ENCODE measurements around the gene C1QB. TPM values are rescaled to one million over a fixed set of nuclear protein-coding genes. Genes with fewer than 3 reads are reported as not detected.

C1QB gene
- total and polyA plus RNA-seq, 2 experiments from 2014 or later, result not detected

DNA sequence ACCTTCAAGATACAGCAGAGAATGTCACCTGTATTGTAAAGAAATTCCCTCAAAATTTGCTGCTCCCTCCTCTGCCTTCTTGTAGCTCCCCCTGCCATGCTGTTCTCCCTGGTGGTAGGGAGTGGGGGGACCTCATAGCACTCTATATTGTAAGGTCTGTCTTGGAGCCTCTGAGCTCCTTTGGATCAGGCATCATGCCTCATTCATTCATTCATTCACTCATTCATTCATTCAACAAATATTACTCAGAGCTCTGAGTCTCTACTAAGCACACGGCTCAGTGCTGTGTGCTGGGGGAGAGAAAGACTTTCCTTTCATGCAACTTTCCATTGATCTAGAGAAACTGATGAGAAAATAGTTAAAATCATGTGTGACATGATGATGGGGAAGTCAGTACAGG is 30.5 kb downstream of the C1QB start (continued):
- TF ChIP-seq, protein P1, sequence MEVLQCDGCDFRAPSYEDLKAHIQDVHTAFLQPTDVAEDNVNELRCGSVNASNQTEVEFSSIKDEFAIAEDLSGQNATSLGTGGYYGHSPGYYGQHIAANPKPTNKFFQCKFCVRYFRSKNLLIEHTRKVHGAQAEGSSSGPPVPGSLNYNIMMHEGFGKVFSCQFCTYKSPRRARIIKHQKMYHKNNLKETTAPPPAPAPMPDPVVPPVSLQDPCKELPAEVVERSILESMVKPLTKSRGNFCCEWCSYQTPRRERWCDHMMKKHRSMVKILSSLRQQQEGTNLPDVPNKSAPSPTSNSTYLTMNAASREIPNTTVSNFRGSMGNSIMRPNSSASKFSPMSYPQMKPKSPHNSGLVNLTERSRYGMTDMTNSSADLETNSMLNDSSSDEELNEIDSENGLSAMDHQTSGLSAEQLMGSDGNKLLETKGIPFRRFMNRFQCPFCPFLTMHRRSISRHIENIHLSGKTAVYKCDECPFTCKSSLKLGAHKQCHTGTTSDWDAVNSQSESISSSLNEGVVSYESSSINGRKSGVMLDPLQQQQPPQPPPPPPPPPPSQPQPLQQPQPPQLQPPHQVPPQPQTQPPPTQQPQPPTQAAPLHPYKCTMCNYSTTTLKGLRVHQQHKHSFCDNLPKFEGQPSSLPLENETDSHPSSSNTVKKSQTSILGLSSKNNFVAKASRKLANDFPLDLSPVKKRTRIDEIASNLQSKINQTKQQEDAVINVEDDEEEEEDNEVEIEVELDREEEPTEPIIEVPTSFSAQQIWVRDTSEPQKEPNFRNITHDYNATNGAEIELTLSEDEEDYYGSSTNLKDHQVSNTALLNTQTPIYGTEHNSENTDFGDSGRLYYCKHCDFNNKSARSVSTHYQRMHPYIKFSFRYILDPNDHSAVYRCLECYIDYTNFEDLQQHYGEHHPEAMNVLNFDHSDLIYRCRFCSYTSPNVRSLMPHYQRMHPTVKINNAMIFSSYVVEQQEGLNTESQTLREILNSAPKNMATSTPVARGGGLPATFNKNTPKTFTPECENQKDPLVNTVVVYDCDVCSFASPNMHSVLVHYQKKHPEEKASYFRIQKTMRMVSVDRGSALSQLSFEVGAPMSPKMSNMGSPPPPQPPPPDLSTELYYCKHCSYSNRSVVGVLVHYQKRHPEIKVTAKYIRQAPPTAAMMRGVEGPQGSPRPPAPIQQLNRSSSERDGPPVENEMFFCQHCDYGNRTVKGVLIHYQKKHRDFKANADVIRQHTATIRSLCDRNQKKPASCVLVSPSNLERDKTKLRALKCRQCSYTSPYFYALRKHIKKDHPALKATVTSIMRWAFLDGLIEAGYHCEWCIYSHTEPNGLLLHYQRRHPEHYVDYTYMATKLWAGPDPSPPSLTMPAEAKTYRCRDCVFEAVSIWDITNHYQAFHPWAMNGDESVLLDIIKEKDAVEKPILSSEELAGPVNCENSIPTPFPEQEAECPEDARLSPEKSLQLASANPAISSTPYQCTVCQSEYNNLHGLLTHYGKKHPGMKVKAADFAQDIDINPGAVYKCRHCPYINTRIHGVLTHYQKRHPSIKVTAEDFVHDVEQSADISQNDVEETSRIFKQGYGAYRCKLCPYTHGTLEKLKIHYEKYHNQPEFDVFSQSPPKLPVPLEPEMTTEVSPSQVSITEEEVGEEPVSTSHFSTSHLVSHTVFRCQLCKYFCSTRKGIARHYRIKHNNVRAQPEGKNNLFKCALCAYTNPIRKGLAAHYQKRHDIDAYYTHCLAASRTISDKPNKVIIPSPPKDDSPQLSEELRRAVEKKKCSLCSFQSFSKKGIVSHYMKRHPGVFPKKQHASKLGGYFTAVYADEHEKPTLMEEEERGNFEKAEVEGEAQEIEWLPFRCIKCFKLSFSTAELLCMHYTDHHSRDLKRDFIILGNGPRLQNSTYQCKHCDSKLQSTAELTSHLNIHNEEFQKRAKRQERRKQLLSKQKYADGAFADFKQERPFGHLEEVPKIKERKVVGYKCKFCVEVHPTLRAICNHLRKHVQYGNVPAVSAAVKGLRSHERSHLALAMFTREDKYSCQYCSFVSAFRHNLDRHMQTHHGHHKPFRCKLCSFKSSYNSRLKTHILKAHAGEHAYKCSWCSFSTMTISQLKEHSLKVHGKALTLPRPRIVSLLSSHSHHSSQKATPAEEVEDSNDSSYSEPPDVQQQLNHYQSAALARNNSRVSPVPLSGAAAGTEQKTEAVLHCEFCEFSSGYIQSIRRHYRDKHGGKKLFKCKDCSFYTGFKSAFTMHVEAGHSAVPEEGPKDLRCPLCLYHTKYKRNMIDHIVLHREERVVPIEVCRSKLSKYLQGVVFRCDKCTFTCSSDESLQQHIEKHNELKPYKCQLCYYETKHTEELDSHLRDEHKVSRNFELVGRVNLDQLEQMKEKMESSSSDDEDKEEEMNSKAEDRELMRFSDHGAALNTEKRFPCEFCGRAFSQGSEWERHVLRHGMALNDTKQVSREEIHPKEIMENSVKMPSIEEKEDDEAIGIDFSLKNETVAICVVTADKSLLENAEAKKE (CRISPR knock-in tag; IDR thresholded peaks at IDR 0.05), result no peak

DNA sequence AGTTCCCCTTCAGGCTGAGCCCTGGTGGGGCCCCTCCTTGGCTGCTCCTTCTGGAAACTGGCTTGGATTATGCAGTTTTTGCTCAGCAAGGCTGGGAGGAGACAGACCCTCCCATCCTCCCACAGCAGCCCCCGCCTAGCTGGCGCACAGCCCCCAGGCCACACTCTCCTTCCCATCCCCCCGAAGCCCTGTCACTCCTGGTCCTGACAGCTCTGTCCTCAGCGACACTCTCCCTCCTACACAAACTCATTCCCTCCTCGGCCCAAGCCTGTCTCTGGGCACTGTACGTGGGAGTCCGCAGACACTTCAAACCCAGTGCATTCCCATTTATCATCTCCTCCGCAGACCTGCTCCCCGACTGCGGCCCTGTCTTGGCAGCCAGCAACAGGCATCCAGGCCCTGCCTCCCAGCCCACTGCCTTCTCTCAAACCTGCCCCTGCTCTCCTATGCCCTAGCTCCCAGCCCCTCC is 32.6 kb downstream of the C1QB start:
- TF ChIP-seq POLR2AphosphoS5 (IDR thresholded peaks at IDR 0.05; ENCODE audit: low read depth) (no peak), ZNF114 (CRISPR knock-in tag; IDR thresholded peaks at IDR 0.05) (no peak)
- TF ChIP-seq, protein P2, sequence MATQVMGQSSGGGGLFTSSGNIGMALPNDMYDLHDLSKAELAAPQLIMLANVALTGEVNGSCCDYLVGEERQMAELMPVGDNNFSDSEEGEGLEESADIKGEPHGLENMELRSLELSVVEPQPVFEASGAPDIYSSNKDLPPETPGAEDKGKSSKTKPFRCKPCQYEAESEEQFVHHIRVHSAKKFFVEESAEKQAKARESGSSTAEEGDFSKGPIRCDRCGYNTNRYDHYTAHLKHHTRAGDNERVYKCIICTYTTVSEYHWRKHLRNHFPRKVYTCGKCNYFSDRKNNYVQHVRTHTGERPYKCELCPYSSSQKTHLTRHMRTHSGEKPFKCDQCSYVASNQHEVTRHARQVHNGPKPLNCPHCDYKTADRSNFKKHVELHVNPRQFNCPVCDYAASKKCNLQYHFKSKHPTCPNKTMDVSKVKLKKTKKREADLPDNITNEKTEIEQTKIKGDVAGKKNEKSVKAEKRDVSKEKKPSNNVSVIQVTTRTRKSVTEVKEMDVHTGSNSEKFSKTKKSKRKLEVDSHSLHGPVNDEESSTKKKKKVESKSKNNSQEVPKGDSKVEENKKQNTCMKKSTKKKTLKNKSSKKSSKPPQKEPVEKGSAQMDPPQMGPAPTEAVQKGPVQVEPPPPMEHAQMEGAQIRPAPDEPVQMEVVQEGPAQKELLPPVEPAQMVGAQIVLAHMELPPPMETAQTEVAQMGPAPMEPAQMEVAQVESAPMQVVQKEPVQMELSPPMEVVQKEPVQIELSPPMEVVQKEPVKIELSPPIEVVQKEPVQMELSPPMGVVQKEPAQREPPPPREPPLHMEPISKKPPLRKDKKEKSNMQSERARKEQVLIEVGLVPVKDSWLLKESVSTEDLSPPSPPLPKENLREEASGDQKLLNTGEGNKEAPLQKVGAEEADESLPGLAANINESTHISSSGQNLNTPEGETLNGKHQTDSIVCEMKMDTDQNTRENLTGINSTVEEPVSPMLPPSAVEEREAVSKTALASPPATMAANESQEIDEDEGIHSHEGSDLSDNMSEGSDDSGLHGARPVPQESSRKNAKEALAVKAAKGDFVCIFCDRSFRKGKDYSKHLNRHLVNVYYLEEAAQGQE (IDR thresholded peaks at IDR 0.05; ENCODE audit: unreplicated experiment), result no peak
- H3K4me3 Mint-ChIP-seq, result no peak overlapping the region
- peaks cover 7% of the 10 kb centered on the region for H3K4me1 Mint-ChIP-seq

More for the DNA sequence above, 32.6 kb downstream of the C1QB start:
- ATAC-seq, result peak; percentile 64
- no peak for DNase-seq (ENCODE audit: low spot score)
- no peaks in the 10 kb centered on the region for H3F3A ChIP-seq (replicated peaks; ENCODE audit: low read depth)
- Mint-ChIP-seq H3K27ac (no peak overlapping the region), H3K27me3 (ENCODE audit: insufficient read depth, low read depth, poor library complexity) (peaks cover 9% of the 10 kb centered on the region), H3K36me3 (ENCODE audit: low read depth) (no peaks in the 10 kb centered on the region), H3K9me3 (no peaks in the 10 kb centered on the region)
- no peak overlapping the region for H3K27ac ChIP-seq (ENCODE audit: low read depth)
- H3K36me3 ChIP-seq (ENCODE audit: insufficient read depth), result no peaks in the 10 kb centered on the region
- H2AFZ ChIP-seq, result 0 out of 2 replicates have a peak overlapping the region, but pooled peaks have one; percentile 23
- H4K20me1 ChIP-seq (replicated peaks; ENCODE audit: insufficient read depth), result no peaks in the 10 kb centered on the region
- H3K27me3 ChIP-seq (ENCODE audit: insufficient read depth), result no peaks in the 10 kb centered on the region
- H3K4me1 ChIP-seq (ENCODE audit: insufficient read depth), result no peaks in the 10 kb centered on the region
- no peaks in the 10 kb centered on the region for H3K9me2 ChIP-seq (ENCODE audit: insufficient read depth)
- no peak overlapping the region for H3K4me3 ChIP-seq
- H3K4me2 ChIP-seq, result no peak overlapping the region
- H3K79me2 ChIP-seq (replicated peaks; ENCODE audit: insufficient read depth), result no peaks in the 10 kb centered on the region

All from GM23338 (cell line).